ENCODE measurements around the gene PRR5L. TPM values are rescaled to one million over a fixed set of nuclear protein-coding genes. Genes with fewer than 3 reads are reported as not detected.

The PRR5L gene
- polyA plus RNA-seq, 3 donors: 3.5 to 16.0 (median 7.4) TPM

GRCh38 chr11:36408498-36409136, 112.5 kb downstream of the PRR5L start:
- no peak overlapping the region for H3K9ac ChIP-seq (ENCODE audit: insufficient read depth, low read length, poor library complexity, severe bottlenecking)

More at GRCh38 chr11:36408498-36409136, 112.5 kb downstream of the PRR5L start:
- Mint-ChIP-seq H3K4me1 (peaks cover 75% of the 10 kb centered on the region), H3K27me3 (ENCODE audit: low read depth in 3 of 3) (peaks cover 0 to 3% (median 0%) of the 10 kb centered on the region in 3 donors), H3K27ac (peak overlapping the region; percentile 72 to 97 (median 87)), H3K4me3 (peak overlapping the region in 1 of 2 donors; percentile 52), H3K36me3 (peaks cover 26 to 36% of the 10 kb centered on the region in 2 donors), H3K9me3 (no peaks in the 10 kb centered on the region)
- peak overlapping the region; percentile 27 to 95 for H3K27ac ChIP-seq (ENCODE audit: low read depth in 1 of 2, low read length in 2 of 2)
- H3K27me3 ChIP-seq (ENCODE audit: control insufficient read depth in 2 of 2, insufficient read depth in 2 of 2, low read length in 2 of 2): no peaks in the 10 kb centered on the region
- intact Hi-C loops (cut with micrococcal nuclease): loop anchor here in 1 of 2 donors (5.0 kb wide), 1 partner anchor 36 kb away; no protein-coding TSS in a partner anchor
- peaks cover 68 to 70% of the 10 kb centered on the region in 2 donors for H3K4me1 ChIP-seq (ENCODE audit: control insufficient read depth in 1 of 2, insufficient read depth in 2 of 2, low read length in 2 of 2)
- no peak for DNase-seq
- no peaks in the 10 kb centered on the region for H3K79me2 ChIP-seq (ENCODE audit: insufficient read depth, low read length)
- H3K4me2 ChIP-seq (replicated peaks; ENCODE audit: extremely low read depth, low read length, poor library complexity, severe bottlenecking): peak overlapping the region; percentile 43
- TF ChIP-seq CTCF (IDR thresholded peaks at IDR 0.05): no peak
- peaks cover 0 to 4% of the 10 kb centered on the region in 2 donors for H3K36me3 ChIP-seq (replicated peaks in 1 of 2; ENCODE audit: control insufficient read depth in 1 of 2, insufficient read depth in 2 of 2, low read length in 2 of 2)
- WGBS (ENCODE audit: insufficient coverage): 33% methylated on average over 1 of the region's 6 CpGs
- H2AFZ ChIP-seq (ENCODE audit: insufficient read depth, low read depth, low read length, poor library complexity, severe bottlenecking): peak overlapping the region; percentile 69
- H3K9me3 ChIP-seq (replicated peaks in 1 of 2; ENCODE audit: control insufficient read depth in 1 of 2, insufficient read depth in 1 of 2, low read length in 2 of 2): no peaks in the 10 kb centered on the region
- H4K20me1 ChIP-seq (ENCODE audit: insufficient read depth, low read length): no peaks in the 10 kb centered on the region
- H3K4me3 ChIP-seq (replicated peaks in 1 of 3; ENCODE audit: low read depth in 2 of 3, low read length in 3 of 3): peak overlapping the region in 1 of 3 experiments; percentile 35

All from CD14-positive monocyte (primary cell).